Retinal pigment epithelial cell (primary cell): ENCODE measurements around the gene COIL.

Experiments used
- DNase-seq: peaks from one replicate; pipeline ENCODE4 v3.0.0-alpha.2; 2010; ENCODE audit warnings: low read depth
- H3K4me3 ChIP-seq: 2 replicates; pipeline ENCODE4 v1.5.1; 2011; ENCODE audit warnings: mild to moderate bottlenecking, low read length, control low read depth, moderate library complexity
- TF ChIP-seq, protein P1 (sequence below): conservative IDR thresholded peaks from 2 replicates; pipeline ENCODE4 v1.5.1; 2011; ENCODE audit warnings: low read depth, low read length, control low read depth, inconsistent platforms

Gene COIL, protein sequence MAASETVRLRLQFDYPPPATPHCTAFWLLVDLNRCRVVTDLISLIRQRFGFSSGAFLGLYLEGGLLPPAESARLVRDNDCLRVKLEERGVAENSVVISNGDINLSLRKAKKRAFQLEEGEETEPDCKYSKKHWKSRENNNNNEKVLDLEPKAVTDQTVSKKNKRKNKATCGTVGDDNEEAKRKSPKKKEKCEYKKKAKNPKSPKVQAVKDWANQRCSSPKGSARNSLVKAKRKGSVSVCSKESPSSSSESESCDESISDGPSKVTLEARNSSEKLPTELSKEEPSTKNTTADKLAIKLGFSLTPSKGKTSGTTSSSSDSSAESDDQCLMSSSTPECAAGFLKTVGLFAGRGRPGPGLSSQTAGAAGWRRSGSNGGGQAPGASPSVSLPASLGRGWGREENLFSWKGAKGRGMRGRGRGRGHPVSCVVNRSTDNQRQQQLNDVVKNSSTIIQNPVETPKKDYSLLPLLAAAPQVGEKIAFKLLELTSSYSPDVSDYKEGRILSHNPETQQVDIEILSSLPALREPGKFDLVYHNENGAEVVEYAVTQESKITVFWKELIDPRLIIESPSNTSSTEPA

DNA sequence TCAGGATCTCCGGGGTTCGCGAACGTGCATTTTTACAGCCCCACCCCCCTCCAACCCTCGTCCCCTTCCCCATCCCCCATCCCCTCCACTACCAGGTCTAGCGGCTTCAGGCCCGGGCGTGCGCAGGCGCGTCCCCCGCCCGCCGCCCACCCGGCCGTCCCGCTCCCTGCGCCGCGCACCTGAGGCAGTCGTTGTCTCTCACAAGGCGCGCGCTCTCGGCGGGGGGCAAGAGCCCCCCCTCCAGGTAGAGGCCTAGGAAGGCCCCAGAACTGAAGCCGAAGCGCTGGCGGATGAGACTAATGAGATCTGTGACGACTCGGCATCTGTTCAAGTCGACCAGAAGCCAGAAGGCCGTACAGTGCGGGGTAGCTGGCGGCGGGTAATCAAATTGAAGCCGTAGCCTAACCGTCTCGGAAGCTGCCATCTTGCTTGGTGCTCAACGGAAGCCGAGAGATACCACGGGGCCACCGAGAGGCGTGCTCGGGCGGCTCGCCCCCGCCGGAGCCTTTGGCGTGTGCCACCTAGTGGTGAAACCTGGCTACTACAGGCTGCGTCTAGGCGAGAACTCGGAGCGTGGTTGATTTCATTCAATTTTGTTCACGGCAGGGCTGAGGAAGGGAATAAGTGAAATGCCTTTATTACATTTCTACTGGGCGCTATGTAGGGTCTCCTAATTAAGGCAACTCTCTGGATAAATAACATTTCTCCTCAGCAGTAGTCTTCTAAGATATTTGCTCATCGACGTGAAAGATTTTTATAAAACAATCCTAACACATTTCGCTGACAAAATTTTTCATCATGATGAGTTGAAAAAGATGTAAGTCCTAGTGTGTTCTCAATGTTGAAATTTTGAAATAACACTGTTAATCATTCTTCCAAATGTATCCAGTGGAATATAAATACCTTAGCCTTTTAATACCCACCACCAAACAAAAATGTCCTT is at the start of gene COIL:
COIL (minus strand) TSS at position 455 of the 943 bp plus-strand sequence; CDS start at position 424, 31 bp downstream.
- TF ChIP-seq, protein P1, sequence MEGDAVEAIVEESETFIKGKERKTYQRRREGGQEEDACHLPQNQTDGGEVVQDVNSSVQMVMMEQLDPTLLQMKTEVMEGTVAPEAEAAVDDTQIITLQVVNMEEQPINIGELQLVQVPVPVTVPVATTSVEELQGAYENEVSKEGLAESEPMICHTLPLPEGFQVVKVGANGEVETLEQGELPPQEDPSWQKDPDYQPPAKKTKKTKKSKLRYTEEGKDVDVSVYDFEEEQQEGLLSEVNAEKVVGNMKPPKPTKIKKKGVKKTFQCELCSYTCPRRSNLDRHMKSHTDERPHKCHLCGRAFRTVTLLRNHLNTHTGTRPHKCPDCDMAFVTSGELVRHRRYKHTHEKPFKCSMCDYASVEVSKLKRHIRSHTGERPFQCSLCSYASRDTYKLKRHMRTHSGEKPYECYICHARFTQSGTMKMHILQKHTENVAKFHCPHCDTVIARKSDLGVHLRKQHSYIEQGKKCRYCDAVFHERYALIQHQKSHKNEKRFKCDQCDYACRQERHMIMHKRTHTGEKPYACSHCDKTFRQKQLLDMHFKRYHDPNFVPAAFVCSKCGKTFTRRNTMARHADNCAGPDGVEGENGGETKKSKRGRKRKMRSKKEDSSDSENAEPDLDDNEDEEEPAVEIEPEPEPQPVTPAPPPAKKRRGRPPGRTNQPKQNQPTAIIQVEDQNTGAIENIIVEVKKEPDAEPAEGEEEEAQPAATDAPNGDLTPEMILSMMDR, result peak; percentile 98
- DNase-seq, result peak; percentile 68
- H3K4me3 ChIP-seq, result peak within 1 kb of the TSS; percentile 88

- H3K4me3 ChIP-seq, result no peak overlapping the region
- TF ChIP-seq, protein P1, result no peak
- DNase-seq, result no peak
These were observed 49.6 kb upstream of the COIL start for GRCh38 chr17:57010487-57010886.

- TF ChIP-seq, protein P1, result peak; percentile 87
- H3K4me3 ChIP-seq, result no peak overlapping the region
- peak; percentile 16 for DNase-seq
These were observed 49.0 kb upstream of the COIL start for GRCh38 chr17:57009737-57010445.

DNA sequence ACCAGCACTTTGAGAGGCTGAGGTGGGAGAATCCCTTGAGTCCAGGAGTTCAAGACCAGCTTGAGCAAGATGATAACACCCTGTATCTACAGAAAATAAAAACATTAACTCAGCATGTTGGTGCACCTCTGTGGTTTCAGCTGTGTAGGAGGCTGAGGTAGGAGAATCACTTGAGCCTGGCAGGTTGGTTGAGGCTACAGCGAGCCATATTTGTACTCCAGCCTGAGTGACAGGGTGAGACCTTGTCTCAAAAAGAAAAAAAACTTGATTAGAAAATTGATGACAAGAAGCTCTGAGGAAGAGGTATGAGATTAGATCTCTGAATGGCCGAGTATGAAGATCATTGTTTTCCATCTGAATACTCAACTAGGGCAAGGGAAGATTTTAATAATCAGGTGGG is 48.1 kb upstream of the COIL start:
- no peak for DNase-seq
- TF ChIP-seq, protein P1, result no peak
- no peak overlapping the region for H3K4me3 ChIP-seq

GRCh38 chr17:57006040-57006439 is 45.2 kb upstream of the COIL start:
- DNase-seq, result no peak
- TF ChIP-seq, protein P1, result no peak
- no peak overlapping the region for H3K4me3 ChIP-seq

GRCh38 chr17:57004944-57005579 is 44.2 kb upstream of the COIL start:
- H3K4me3 ChIP-seq, result no peak overlapping the region
- no peak for DNase-seq
- TF ChIP-seq, protein P1, result peak; percentile 30
